ENCODE data around the gene NT5C1A. TPM values are rescaled to one million over a fixed set of nuclear protein-coding genes. Genes with fewer than 3 reads are reported as not detected.

The NT5C1A gene
- total RNA-seq, result not detected

DNA sequence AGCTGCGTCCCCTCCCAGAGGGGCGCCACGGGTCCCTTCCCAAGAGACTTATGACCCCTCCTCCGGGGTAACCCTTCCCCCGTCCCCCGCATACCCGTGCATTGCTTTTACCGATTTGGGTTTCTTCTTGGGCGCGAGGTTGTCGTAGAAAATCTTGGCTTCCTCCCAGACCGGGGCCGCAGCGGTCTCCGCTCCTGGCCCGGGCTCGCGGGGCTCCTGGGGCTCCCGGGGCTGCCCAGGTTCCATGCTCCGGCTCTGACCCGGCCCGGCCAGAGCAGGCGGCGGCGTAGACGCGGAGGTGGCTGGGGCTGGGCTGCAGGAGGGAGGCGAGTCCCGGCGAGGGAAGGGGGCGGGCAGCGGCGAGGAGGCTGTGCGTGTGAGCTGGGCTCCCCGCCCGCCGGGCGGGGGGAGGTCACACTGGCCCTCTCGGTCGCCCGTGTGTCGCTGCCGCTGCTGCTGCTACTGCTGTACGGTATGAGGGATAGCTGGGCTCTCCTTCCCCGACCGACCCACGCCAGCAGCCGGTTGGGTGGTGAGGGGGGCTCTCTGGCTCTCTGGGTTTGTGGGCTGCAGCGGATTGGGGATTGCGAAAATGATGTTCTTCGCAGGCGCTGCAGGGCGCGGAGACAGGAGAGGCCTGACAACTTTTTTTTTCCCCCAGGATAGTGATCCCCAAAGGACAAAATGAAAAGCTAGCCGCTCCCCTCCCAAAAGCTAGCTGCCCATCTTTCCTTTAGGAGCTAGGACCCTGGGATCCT lies at the start of gene NT5C1A:
Gene NT5C1A (minus strand): TSS at position 315 of the 758 bp plus-strand sequence. CDS start 69 bp downstream, at position 246.
- Mint-ChIP-seq H3K27me3 (peaks cover 33% of the 10 kb centered on the region), H3K4me1 (peaks cover 7% of the 10 kb centered on the region), H3K9me3 (no peaks in the 10 kb centered on the region), H3K36me3 (no peaks in the 10 kb centered on the region), H3K27ac (no peak within 1 kb of the TSS), H3K4me3 (peak within 1 kb of the TSS; percentile 50)
- peak; percentile 57 for DNase-seq
- POLR2A ChIA-PET, result interaction anchor here (1.1 to 1.5 kb wide), 2 partner anchors 24 to 67 kb away, joined by 3 to 4 read pairs; partner anchors contain the start of gene PPIE
- peak; percentile 59 for ATAC-seq (ENCODE audit: low read depth)

DNA sequence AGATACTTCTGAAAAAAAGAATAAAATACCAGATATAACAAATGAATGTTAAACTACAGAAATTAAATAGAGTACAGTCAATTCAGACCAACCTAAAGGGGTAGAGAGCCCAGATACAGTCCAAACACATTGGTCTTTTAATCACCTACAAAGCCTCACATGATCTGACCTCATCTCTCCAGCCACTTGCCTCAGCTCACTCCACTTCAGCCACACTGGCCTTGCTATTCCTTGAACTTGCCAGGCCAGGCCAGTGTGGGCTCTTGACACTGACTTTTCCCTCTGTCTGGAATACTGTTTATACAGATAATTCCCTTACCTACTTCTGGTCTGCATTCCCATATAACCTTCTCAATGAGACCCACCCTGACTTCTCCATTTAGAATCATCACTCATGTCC lies 49.8 kb upstream of the NT5C1A start:
- no peak overlapping the region for H3K4me3 Mint-ChIP-seq
- POLR2A ChIA-PET, result no interaction called here
- DNase-seq (no peak), ATAC-seq (ENCODE audit: low read depth) (no peak)
- H3K27ac Mint-ChIP-seq, result no peak overlapping the region
- H3K36me3 Mint-ChIP-seq, result no peaks in the 10 kb centered on the region
- H3K4me1 Mint-ChIP-seq, result no peaks in the 10 kb centered on the region
- H3K9me3 Mint-ChIP-seq, result no peaks in the 10 kb centered on the region
- H3K27me3 Mint-ChIP-seq, result peaks cover 60% of the 10 kb centered on the region

DNA sequence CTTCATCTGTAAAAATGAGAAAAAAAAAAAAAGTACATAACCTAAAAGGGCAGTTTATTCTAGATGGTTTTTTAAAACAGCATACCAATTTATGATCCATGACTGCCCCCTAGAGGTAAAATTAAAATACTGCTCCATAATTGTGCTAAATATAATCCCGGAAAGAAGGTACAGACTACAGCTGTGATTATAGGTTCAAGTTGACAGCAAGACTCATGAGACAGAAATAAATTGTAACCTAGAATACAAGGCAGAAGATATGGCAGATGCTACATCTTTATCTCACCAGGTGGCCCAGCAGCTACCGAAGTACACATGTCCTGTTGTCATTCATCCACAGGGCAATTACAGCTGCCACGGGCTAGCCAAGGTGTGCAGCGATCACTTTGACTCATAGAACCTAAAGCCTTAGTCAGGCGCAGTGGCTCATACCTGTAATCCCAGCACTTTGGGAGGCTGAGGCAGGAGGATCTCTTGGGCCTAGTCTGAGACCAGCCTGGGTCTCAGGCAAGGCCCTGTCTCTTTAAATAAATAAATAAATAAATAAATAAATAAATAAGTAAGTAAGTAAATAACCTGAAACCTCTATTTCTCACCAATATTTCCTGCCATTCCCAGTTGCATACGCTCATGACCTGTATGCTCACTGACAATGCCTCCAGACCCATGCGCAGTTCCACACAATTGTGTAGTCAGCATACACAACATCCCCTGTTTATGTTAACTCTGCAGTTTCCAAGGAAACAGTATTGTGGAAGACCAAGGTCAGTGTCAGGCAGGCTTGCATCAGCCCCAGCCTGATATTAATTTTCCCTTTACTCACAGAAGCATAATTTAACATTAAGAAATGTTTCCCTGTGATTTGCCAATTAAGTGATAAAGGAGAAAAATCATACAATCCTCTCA lies 48.4 kb upstream of the NT5C1A start:
- H3K27me3 Mint-ChIP-seq, result peaks cover 55% of the 10 kb centered on the region
- H3K9me3 Mint-ChIP-seq, result no peaks in the 10 kb centered on the region
- H3K4me1 Mint-ChIP-seq, result no peaks in the 10 kb centered on the region
- H3K36me3 Mint-ChIP-seq, result no peaks in the 10 kb centered on the region
- no peak overlapping the region for H3K4me3 Mint-ChIP-seq
- ATAC-seq (ENCODE audit: low read depth) (peak; percentile 61), DNase-seq (no peak)
- H3K27ac Mint-ChIP-seq, result no peak overlapping the region
- POLR2A ChIA-PET, result interaction anchor here (0.7 to 1.0 kb wide), 2 partner anchors 18 to 1240 kb away, joined by 3 read pairs; partner anchors contain the start of gene PPIE

- H3K27ac Mint-ChIP-seq, result no peak overlapping the region
- no peak for ATAC-seq (ENCODE audit: low read depth)
- H3K4me3 Mint-ChIP-seq, result no peak overlapping the region
- POLR2A ChIA-PET, result no interaction called here
- no peaks in the 10 kb centered on the region for H3K9me3 Mint-ChIP-seq
- peaks cover 49% of the 10 kb centered on the region for H3K27me3 Mint-ChIP-seq
- no peak for DNase-seq
- no peaks in the 10 kb centered on the region for H3K36me3 Mint-ChIP-seq
- H3K4me1 Mint-ChIP-seq, result no peaks in the 10 kb centered on the region
These were observed 45.9 kb upstream of the NT5C1A start for GRCh38 chr1:39717809-39718208.

GRCh38 chr1:39713557-39713956 lies 41.6 kb upstream of the NT5C1A start:
- DNase-seq, result no peak
- no peaks in the 10 kb centered on the region for H3K36me3 Mint-ChIP-seq
- H3K4me3 Mint-ChIP-seq, result no peak overlapping the region
- POLR2A ChIA-PET, result no interaction called here
- H3K9me3 Mint-ChIP-seq, result no peaks in the 10 kb centered on the region
- no peak overlapping the region for H3K27ac Mint-ChIP-seq
- no peak for ATAC-seq (ENCODE audit: low read depth)
- H3K4me1 Mint-ChIP-seq, result no peaks in the 10 kb centered on the region
- H3K27me3 Mint-ChIP-seq, result peaks cover 35% of the 10 kb centered on the region

DNA sequence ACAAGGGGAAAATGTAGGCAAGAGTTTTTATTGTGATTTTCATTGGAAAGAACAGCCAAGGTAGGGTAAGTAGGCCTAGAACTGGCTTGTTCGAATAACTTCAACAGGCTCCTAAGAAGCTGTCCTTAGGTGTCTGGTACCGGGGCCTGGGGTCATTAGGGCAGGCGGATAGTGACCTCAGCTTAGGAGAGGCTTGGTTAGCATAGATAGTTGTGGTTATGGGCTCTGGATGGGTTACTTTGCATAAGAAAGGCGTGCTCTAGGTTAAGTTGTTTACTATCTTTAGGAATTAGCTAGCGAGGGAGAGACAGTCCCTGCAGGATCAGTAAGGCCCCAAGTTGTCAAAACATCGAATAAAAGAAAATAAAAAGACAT lies 40.0 kb upstream of the NT5C1A start:
- POLR2A ChIA-PET, result no interaction called here
- Mint-ChIP-seq H3K4me1 (no peaks in the 10 kb centered on the region), H3K4me3 (no peak overlapping the region), H3K27ac (no peak overlapping the region), H3K9me3 (no peaks in the 10 kb centered on the region), H3K27me3 (peaks cover 23% of the 10 kb centered on the region), H3K36me3 (no peaks in the 10 kb centered on the region)
- DNase-seq (no peak), ATAC-seq (ENCODE audit: low read depth) (no peak)

GRCh38 chr1:39711104-39711965 lies 39.4 kb upstream of the NT5C1A start:
- H3K36me3 Mint-ChIP-seq, result no peaks in the 10 kb centered on the region
- H3K9me3 Mint-ChIP-seq, result no peaks in the 10 kb centered on the region
- no peaks in the 10 kb centered on the region for H3K4me1 Mint-ChIP-seq
- no peak for ATAC-seq (ENCODE audit: low read depth)
- POLR2A ChIA-PET, result no interaction called here
- no peak overlapping the region for H3K4me3 Mint-ChIP-seq
- no peak for DNase-seq
- peaks cover 18% of the 10 kb centered on the region for H3K27me3 Mint-ChIP-seq
- H3K27ac Mint-ChIP-seq, result no peak overlapping the region

DNA sequence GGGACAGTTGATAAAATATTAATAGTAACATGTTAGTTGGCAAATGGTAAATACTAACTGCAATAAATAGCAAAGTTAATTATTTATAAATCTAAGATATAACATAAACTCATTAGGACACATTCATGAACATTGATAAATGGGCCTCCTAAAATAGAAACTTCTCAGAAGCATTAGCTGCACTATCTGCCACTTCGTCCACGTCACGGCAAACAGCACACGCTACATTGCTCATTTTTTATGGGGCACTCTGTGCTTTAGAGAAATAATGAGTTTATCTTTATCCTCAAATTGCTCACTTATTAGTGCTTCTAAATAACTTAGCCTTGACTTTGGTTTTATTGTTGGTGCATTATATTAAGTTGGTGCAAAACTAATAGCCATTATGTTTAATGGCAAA lies 35.6 kb upstream of the NT5C1A start:
- Mint-ChIP-seq H3K27ac (no peak overlapping the region), H3K4me3 (no peak overlapping the region), H3K36me3 (no peaks in the 10 kb centered on the region), H3K9me3 (no peaks in the 10 kb centered on the region), H3K4me1 (no peaks in the 10 kb centered on the region), H3K27me3 (peaks cover 14% of the 10 kb centered on the region)
- POLR2A ChIA-PET, result no interaction called here
- DNase-seq, result no peak
- no peak for ATAC-seq (ENCODE audit: low read depth)

- ATAC-seq (ENCODE audit: low read depth) (no peak), DNase-seq (no peak)
- Mint-ChIP-seq H3K36me3 (no peaks in the 10 kb centered on the region), H3K9me3 (no peaks in the 10 kb centered on the region), H3K4me3 (no peak overlapping the region), H3K27me3 (peaks cover 12% of the 10 kb centered on the region), H3K4me1 (no peaks in the 10 kb centered on the region), H3K27ac (no peak overlapping the region)
- POLR2A ChIA-PET, result no interaction called here
These were observed 32.9 kb upstream of the NT5C1A start for GRCh38 chr1:39704757-39705156.

DNA sequence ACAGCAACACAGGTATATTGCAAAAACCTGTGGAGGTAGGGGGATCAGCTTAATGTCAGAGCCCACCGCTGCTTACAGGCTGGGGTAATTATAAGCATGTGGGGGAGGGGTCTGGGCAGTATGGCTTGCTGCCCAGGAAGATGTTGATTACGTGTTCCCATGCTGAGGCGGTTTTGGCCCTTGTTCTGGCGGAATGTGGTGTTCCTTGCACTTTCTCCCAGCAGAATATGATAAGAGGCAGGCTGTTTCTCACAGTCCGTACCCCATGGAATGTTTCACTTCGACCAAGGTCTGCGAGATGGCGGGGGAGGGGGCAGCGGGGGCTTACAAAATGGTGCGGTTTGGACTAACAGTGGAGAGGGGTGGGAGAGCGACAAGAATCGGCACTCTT lies 29.1 kb upstream of the NT5C1A start:
- Mint-ChIP-seq H3K27ac (no peak overlapping the region), H3K27me3 (peaks cover 34% of the 10 kb centered on the region), H3K36me3 (no peaks in the 10 kb centered on the region), H3K9me3 (no peaks in the 10 kb centered on the region), H3K4me1 (no peaks in the 10 kb centered on the region), H3K4me3 (no peak overlapping the region)
- DNase-seq (no peak), ATAC-seq (ENCODE audit: low read depth) (no peak)
- POLR2A ChIA-PET, result no interaction called here

DNA sequence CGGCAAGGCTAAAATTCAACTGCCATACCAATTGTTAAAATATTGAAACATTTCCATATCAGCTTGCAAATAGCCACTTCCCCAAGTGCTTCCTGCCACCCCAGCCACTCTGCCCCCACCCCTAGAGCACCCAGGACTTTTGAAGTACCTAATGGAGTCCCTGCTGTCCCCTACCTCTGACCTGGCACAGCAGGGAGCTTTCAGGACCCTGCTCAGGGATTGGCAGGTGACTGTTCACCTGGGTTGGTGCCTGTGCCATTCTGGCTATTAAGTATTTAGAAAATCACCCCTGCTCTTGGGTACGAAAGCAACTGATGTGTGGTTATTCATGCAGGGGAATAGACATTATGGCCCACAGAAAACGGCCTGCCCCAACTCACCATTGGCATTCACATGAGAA lies 28.4 kb upstream of the NT5C1A start:
- H3K27me3 Mint-ChIP-seq, result peaks cover 36% of the 10 kb centered on the region
- DNase-seq (no peak), ATAC-seq (ENCODE audit: low read depth) (no peak)
- H3K9me3 Mint-ChIP-seq, result no peaks in the 10 kb centered on the region
- H3K4me1 Mint-ChIP-seq, result no peaks in the 10 kb centered on the region
- POLR2A ChIA-PET, result no interaction called here
- no peaks in the 10 kb centered on the region for H3K36me3 Mint-ChIP-seq
- H3K4me3 Mint-ChIP-seq, result no peak overlapping the region
- no peak overlapping the region for H3K27ac Mint-ChIP-seq

DNA sequence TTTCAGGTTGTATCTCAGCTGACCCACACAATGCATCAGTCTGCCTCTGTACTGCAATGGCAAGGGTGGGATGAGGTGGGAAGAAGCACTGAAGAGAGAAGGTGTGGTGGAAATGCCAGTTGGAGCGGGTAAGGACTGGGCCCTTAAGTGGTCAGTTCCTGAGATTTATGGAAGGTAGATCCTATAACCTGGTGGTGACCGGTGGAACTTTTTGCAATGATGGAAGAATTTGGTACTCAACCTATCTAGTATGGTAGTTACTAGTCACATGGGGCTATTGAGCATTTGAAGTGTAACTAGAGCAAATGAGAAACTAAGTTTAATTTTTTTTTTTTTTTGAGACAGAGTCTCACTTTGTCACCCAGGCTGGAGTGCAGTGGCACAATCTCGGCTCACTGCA lies 27.5 kb upstream of the NT5C1A start:
- Mint-ChIP-seq H3K27ac (no peak overlapping the region), H3K4me1 (no peaks in the 10 kb centered on the region), H3K27me3 (peaks cover 41% of the 10 kb centered on the region), H3K4me3 (no peak overlapping the region), H3K36me3 (no peaks in the 10 kb centered on the region), H3K9me3 (no peaks in the 10 kb centered on the region)
- no peak for DNase-seq
- POLR2A ChIA-PET, result no interaction called here
- no peak for ATAC-seq (ENCODE audit: low read depth)

DNA sequence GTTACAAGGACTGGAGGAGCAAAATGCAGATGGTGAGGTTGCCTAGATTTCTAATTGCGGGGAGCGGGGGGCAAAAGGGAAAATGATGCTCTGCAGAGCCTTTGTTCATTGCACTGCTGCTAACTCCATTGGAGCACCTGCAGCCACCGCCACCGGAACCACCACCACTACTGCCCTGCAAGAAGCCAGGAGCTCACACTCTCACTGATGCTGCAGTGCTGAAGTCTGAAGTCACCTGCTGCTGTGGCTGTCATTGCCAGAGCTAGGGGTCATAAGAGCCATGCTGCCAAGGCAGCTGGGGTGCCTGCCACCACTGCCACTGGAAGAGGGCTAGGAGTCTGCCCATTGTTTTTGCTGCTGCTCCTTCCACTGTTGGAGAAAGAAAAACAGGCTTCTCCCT lies 26.7 kb upstream of the NT5C1A start:
- DNase-seq (no peak), ATAC-seq (ENCODE audit: low read depth) (no peak)
- peaks cover 40% of the 10 kb centered on the region for H3K27me3 Mint-ChIP-seq
- peaks cover 2% of the 10 kb centered on the region for H3K4me1 Mint-ChIP-seq
- POLR2A ChIA-PET, result no interaction called here
- H3K27ac Mint-ChIP-seq, result no peak overlapping the region
- no peaks in the 10 kb centered on the region for H3K36me3 Mint-ChIP-seq
- no peak overlapping the region for H3K4me3 Mint-ChIP-seq
- H3K9me3 Mint-ChIP-seq, result no peaks in the 10 kb centered on the region

Data from activated naive CD8-positive, alpha-beta T cell treated with anti-CD3 and anti-CD28 coated beads, Interleukin-2, amount 10 ng/mL, durations not matched to agents 7 days and 5 days (primary cell).